Hippocampal formation (tissue), 2 donors: ENCODE results near the gene RAB24.
"Not testable (repeated sequence)": the region's sequence is repeated elsewhere in the genome, so short reads cannot be mapped to it uniquely, and the experiment has no call there.

ENCODE experiments used
- DNase-seq, 2 donors: peaks; one replicate each; lab custom pipeline; 2025; lab: John Stamatoyannopoulos, UW

Gene RAB24

GRCh38 chr5:177311723-177312648 lies 8.5 kb upstream of the RAB24 start, which contains the start of gene MXD3:
Gene MXD3 (minus strand): TSS chr5:177311898. CDS start chr5:177311830, 68 bp downstream.
- DNase-seq: peak; percentile 83 to 84

- no peak for DNase-seq
Observed at GRCh38 chr5:177311392-177311722, 7.8 kb upstream of the RAB24 start.

DNA sequence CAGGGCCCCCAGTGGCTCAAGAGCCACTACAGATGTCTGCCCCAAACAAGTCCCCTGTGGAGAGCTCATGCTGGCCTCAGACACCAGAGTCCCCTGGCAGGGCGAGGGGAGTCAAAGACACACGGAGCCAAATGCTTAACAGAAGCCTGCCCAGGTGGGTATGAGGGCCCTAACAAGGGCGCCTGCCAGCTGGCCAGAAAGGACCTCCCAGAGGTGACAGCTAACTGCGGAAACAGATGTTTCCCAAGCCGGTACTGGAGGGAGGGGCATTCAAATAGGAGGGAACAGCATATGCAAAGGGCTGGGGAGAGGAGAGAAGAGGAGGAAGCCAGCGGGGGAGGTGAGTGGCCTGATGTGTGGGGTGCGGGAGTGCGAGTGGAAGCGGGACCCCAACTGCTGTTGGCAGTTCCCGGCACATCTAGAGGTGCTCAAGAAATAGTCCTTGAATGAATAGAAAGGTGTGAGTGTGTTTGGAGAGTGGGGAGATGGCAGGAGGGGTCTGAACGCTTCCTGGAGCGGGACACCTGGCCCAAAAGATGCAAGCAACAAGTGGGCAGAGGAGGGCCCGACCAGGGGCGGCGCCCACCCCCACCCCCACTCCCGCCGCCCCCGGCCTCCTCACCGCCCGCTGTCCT lies 7.4 kb upstream of the RAB24 start:
- no peak for DNase-seq

DNA sequence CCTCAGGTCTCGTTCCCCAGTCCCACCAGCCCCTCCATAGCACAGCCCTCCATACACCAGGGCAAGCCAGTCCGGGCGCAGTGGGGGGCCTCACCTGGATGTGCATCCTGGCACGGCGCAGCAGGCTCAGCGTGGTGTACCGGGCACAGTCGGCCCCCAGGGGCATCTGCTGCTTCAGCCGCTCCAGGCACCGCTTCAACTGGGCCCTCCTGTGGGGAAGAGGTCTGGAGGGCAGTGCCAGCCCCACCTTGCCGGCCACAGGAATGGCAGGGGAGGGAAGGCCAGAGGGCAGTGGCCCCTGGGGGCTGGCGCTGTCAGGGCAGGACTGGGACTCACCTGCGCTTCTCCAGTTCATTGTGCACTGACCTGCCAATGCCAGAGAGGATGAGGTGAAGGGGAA lies 6.8 kb upstream of the RAB24 start:
- no peak for DNase-seq

DNA sequence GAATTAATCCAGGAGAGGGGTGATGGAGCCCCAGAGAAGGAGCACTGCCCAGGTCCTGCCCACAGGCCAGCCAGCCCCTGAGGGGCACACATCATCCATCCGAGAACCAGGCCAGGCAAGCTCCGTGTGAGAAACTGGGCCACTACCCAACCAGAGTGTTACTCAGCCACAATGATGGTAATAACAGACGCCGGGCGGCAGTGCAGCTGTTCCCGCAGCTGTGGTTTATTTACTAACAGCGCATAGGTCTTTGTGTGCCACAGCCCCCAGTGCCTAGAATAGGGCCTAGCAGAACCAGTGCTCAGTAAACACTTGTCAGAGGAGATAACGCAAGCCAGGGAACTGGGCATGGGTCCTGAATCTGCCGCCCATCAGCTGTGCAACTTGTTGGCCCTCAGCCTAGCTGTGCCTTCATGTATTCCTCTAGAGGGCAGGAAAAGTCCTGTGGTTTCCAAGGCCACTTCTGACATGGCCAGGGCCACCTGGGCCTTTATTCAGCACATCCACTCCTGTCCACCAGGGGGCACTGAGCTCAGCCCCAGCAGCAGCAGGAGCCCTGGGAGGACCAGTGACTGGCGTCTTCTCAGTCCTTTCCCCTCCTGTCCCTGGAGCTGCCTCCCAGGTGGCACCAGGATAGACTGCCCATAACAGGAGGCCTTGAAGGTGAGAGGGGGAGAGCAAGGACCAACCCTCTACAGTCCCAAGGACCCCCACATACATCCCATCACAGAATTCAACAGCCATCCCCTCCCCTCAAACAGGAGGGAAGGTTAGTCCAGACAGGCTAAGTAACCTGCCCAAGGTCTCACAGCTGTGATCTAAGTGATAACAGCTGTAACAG lies 6.1 kb upstream of the RAB24 start:
- DNase-seq: no peak

GRCh38 chr5:177308740-177309139 lies 5.2 kb upstream of the RAB24 start:
- DNase-seq: no peak

DNA sequence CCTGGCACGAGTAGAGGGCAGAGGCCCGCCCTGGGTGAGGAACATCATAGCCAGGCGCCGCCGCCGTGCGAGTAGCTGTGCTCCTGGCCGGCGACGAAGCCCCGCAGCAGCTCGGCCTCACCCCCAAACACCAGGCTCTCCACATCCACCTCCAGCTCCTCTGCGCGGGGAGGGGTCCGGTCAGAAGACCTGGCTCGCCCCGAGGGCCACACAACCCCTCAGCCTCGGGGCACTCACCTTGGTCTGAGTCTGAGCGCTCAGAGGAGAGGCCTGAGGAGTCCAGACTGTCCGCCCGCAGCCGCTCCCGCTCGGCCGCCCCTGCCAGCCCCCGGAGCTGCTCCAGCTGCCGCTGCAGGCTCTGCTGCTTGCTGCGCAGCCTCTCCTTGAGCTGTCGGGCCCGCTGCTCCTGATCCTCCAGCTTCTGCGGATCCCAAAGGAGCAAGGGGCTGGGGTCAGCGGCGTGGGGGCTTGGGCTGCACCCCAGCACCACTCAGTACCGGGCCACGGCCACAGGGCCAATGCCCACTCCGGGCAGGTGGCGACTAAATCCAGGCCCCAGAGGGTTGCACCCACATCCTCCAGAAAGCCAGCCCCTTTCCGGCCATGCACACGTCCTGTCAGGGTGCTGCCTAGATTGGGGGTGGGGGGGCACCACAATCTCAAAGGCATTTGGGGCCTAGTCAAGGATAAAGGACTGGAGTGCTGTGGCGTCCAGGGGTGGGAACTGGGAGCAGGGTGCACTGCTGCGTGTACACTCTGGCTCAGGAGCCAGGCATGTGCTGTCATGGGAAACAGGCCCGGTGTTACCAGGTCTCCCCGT lies 4.2 kb upstream of the RAB24 start:
- no peak for DNase-seq

- no peak for DNase-seq
Observed at GRCh38 chr5:177306674-177307543, 3.4 kb upstream of the RAB24 start.

DNA sequence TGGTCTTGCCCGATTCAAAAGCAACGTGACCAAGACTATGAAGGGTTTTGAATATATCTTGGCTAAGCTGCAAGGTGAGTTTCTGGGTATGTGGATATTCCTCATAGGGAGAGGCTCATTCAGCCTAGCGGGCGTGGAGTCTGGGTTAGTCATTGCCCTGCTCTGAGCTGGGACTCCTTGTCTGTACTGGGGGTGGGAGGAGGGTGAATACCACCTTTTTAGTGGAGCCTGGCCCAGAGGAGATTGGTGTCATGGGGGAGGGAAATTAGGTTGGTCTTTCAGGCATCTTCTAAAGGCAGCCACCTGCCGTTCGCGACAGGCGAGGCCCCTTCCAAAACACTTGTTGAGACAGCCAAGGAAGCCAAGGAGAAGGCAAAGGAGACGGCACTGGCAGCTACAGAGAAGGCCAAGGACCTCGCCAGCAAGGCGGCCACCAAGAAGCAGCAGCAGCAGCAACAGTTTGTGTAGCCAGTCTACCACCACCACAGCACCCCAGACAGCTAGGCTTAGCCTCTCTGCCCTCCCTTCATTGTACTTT lies 2.7 kb upstream of the RAB24 start:
- DNase-seq: not testable (repeated sequence)

GRCh38 chr5:177304392-177305119 lies 1.0 kb upstream of the RAB24 start:
- DNase-seq: no peak

- no peak for DNase-seq
Observed at GRCh38 chr5:177303925-177304391, 439 bp upstream of the RAB24 start.

- no peak for DNase-seq
Observed at GRCh38 chr5:177302354-177303110, 987 bp downstream of the RAB24 start.

GRCh38 chr5:177301503-177302165 lies 1.9 kb downstream of the RAB24 start:
- no peak for DNase-seq

DNA sequence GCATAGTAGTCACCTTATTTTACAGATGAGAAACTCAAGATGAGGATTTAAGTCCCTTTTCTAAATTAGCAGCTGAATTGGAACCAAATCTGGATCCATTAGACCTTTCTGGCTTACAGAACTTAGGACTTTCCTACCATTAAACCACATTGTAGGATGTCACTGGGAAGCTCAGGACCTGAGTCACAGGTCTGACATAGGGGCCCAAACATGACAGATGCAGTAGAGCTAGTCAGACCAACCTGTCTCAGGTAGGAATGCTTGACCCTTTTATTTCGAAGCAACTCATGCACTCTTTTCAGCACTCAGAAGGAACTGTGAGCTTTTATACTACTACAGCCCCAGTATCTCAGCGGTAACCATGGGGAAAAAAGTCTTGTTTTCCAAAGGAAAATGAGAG lies 2.6 kb downstream of the RAB24 start:
- DNase-seq: no peak

DNA sequence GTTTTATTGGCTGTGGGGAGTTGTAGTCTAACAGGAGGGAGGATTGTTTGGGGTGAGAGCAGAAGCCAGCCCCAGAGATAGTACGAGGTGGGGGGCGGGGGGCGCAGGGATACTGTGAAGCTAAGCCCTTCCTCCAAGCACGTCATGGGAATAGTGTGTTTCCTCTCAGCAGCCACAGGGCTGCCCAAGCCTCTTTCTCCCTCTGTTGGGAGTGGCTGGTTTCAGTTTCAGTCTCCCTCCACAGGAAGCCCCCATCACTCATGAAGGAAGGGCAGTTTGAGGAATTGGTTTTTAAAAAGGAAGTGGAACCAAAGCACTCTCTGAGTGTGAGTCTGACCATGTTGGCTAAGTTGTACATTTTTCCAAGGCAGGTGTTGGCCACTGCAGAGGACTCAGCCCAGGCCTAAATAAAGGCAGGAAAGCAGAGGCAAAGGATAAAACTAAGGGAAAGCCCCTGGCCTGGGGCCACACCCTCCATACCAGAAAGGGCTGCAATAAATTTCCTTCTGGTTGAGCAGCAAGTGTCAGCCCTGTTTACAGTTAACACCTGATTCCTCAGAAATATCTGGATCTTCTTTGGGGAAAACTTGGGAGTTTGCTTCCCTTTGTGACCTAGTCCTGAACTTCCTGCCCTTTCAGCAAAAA lies 3.2 kb downstream of the RAB24 start:
- peak in 1 of 2 donors; percentile 23 for DNase-seq

DNA sequence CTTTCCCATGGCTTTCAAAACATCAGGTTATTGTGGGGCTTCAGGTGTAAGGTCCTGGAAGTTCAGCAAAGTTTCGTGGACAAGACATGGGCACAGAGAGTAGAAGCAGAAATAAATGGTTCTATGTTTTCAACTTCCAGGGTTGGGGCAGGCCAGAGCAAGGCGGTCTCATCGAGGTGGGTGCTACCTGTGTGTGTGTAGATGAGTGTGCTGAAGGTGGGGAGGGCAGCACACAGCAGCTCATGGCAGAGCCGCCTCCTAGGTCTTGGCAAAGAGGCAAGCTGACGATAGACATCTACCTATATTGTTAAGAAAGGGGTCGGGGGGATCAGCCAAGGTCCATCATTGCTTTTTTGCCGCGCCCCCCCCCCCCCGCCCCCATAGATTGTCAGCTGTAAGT lies 3.8 kb downstream of the RAB24 start:
- no peak for DNase-seq

DNA sequence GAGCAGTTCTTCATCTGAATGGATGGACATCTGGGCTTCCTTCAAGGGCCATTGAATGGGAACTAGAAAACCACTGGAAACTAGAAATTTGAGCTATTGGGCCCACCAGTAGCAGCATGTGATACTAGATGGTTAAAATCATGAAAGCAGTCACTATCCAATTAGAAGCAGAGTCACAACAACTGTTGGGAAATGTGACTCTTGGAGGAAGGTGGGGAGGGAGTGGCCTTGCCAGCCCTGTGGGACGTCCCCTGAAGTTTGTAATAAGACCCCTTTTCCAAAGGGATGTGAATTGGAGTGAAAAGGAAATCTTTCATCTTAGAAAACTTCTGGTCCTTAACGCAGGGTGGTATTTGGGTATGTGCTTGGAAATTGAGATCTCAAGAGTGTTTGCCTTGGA lies 5.6 kb downstream of the RAB24 start:
- DNase-seq: no peak

DNA sequence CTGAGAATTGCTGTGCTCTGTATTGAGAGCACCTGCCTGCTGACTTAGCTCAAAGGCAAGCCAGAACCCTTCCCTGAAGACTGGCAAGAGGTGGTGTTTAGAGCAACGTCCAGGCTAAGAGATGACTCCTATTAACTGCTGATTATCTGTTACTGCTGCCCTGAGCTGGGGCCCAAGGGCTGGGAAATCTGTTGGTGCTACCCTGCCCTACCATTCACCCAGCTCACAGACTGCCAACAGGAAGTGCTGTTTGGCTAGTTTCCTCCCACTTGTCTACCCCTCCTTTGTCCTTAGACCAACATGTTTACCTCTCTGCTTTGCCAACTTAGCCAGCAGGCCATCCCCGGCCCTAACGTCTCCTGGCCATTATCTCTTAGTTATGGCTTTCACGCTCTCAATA lies 6.9 kb downstream of the RAB24 start:
- no peak for DNase-seq
